ENCODE data around the gene PBX3. TPM values are rescaled to one million over a fixed set of nuclear protein-coding genes. Genes with fewer than 3 reads are reported as not detected.

The PBX3 gene
- total and polyA plus RNA-seq, 12 donors: 14.5 to 79.6 (median 56.3) TPM

DNA sequence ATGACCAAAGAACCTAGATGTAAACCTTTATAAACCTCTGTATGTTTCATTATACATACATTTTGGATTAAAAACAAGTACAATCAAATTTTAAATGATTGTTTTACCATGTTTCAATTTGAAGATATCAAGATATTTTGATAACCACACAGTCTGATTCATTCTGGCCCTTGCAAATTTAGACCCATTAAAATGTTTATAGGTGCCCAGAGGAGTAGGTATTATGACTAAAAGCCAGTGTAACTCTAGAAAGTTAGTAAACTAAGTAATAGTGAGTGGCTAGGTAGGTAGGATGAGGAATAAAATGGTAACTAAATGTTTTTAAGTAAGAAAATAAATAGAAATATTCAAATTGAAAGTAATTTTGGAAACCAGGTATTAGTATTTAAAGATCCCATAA, 165.5 kb downstream of the PBX3 start:
- H3K9me3 ChIP-seq: no peaks in the 10 kb centered on the region
- no peak overlapping the region for H3K4me3 ChIP-seq
- DNase-seq (no peak), ATAC-seq (no peak)
- intact Hi-C loops (cut with DNase I): no loop called here
- H3K4me1 ChIP-seq: peaks cover 0 to 14% (median 3%) of the 10 kb centered on the region in 9 donors
- peaks cover 0 to 11% (median 0%) of the 10 kb centered on the region in 9 donors for H3K36me3 ChIP-seq
- H3K27ac ChIP-seq: no peak overlapping the region
- no peaks in the 10 kb centered on the region for H3K27me3 ChIP-seq
- TF ChIP-seq, protein P1, sequence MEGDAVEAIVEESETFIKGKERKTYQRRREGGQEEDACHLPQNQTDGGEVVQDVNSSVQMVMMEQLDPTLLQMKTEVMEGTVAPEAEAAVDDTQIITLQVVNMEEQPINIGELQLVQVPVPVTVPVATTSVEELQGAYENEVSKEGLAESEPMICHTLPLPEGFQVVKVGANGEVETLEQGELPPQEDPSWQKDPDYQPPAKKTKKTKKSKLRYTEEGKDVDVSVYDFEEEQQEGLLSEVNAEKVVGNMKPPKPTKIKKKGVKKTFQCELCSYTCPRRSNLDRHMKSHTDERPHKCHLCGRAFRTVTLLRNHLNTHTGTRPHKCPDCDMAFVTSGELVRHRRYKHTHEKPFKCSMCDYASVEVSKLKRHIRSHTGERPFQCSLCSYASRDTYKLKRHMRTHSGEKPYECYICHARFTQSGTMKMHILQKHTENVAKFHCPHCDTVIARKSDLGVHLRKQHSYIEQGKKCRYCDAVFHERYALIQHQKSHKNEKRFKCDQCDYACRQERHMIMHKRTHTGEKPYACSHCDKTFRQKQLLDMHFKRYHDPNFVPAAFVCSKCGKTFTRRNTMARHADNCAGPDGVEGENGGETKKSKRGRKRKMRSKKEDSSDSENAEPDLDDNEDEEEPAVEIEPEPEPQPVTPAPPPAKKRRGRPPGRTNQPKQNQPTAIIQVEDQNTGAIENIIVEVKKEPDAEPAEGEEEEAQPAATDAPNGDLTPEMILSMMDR (IDR thresholded peaks at IDR 0.05): no peak

GRCh38 chr9:125913551-125913950, 166.4 kb downstream of the PBX3 start:
- peaks cover 0 to 11% (median 3%) of the 10 kb centered on the region in 9 donors for H3K4me1 ChIP-seq
- 71 to 78% methylated on average over 2 of the region's 2 CpGs for WGBS, 2 donors
- no peaks in the 10 kb centered on the region for H3K9me3 ChIP-seq
- TF ChIP-seq, protein P1 (IDR thresholded peaks at IDR 0.05): no peak
- no peak overlapping the region for H3K4me3 ChIP-seq
- no peak for ATAC-seq
- intact Hi-C loops (cut with DNase I): no loop called here
- no peaks in the 10 kb centered on the region for H3K27me3 ChIP-seq
- no peak for DNase-seq
- H3K27ac ChIP-seq: no peak overlapping the region
- peaks cover 0 to 11% (median 0%) of the 10 kb centered on the region in 9 donors for H3K36me3 ChIP-seq

- ATAC-seq (no peak), DNase-seq (no peak)
- intact Hi-C loops (cut with DNase I): no loop called here
- no peak overlapping the region for H3K27ac ChIP-seq
- TF ChIP-seq, protein P1 (IDR thresholded peaks at IDR 0.05): no peak
- H3K4me3 ChIP-seq: no peak overlapping the region
- 74 to 86% methylated on average over 1 of the region's 1 CpG for WGBS, 2 donors
- no peaks in the 10 kb centered on the region for H3K9me3 ChIP-seq
- H3K27me3 ChIP-seq: no peaks in the 10 kb centered on the region
- peaks cover 0 to 11% (median 0%) of the 10 kb centered on the region in 9 donors for H3K36me3 ChIP-seq
- peaks cover 0 to 7% (median 3%) of the 10 kb centered on the region in 9 donors for H3K4me1 ChIP-seq
Measured at GRCh38 chr9:125914411-125914810, 167.2 kb downstream of the PBX3 start.

DNA sequence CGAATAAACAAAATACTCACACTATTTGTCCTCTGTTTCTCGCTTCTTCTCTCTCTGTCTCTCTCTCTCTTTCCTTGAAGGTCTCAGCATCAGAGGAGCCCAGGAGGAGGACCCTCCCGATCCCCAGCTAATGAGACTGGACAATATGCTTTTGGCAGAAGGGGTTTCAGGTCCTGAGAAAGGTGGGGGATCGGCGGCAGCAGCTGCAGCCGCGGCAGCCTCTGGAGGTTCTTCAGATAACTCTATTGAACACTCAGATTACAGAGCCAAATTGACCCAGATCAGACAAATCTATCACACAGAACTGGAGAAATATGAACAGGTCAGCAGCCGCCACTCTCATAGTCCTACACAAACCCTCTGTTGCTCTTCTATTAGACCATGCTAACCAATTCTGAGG, 168.4 kb downstream of the PBX3 start:
- H3K9me3 ChIP-seq: no peaks in the 10 kb centered on the region
- 96 to 97% methylated on average over 8 of the region's 8 CpGs for WGBS, 2 donors
- H3K4me3 ChIP-seq: no peak overlapping the region
- intact Hi-C loops (cut with DNase I): no loop called here
- no peak for ATAC-seq
- peaks cover 0 to 11% (median 0%) of the 10 kb centered on the region in 9 donors for H3K36me3 ChIP-seq
- peaks cover 0 to 7% (median 3%) of the 10 kb centered on the region in 9 donors for H3K4me1 ChIP-seq
- no peak overlapping the region for H3K27ac ChIP-seq
- no peaks in the 10 kb centered on the region for H3K27me3 ChIP-seq
- no peak for DNase-seq
- TF ChIP-seq, protein P1 (IDR thresholded peaks at IDR 0.05): no peak

Data from heart right ventricle (tissue), 16 donors.